Measurements from ENCODE around the gene PRKD2.

GRCh38 chr19:46761418-46761831 is 44.5 kb upstream of the PRKD2 start:
- no peak for TF ChIP-seq GATA2 (IDR thresholded peaks at IDR 0.05; ENCODE audit: low read depth, low read length)
- no peak for TF ChIP-seq GATA3 (IDR thresholded peaks at IDR 0.05; ENCODE audit: low read depth, low read length)
